Mesenchymal stem cell (in vitro differentiated cells and primary cell): ENCODE results near the gene GOT1.

Experiments
- DNase-seq: peaks from one replicate; pipeline ENCODE4 v3.0.0-alpha.2; 2013
- H2AFZ ChIP-seq: one replicate; pipeline ENCODE4 v1.6.1; 2013; ENCODE audit warnings: low read depth, mild to moderate bottlenecking, control low read depth, inconsistent platforms, low read length, moderate library complexity
- H2AK5ac ChIP-seq: 2 replicates; pipeline ENCODE4 v1.6.1; 2013; ENCODE audit warnings: low read length, moderate library complexity, mild to moderate bottlenecking, inconsistent platforms; ENCODE audit not compliant: severe bottlenecking
- H2BK120ac ChIP-seq: one replicate; pipeline ENCODE4 v1.6.1; 2013; ENCODE audit warnings: low read depth, mild to moderate bottlenecking, inconsistent platforms, low read length, moderate library complexity
- H2BK12ac ChIP-seq, 2 experiments: one replicate each; pipeline ENCODE4 v1.6.1; 2013; ENCODE audit warnings: inconsistent platforms in 2 of 2, low read length in 2 of 2, mild to moderate bottlenecking in 2 of 2, moderate library complexity in 2 of 2, control low read depth in 1 of 2
- H2BK15ac ChIP-seq: one replicate; pipeline ENCODE4 v1.6.1; 2013; ENCODE audit warnings: mild to moderate bottlenecking, low read depth, inconsistent platforms; ENCODE audit not compliant: poor library complexity, severe bottlenecking
- H2BK5ac ChIP-seq: 2 replicates; pipeline ENCODE4 v1.6.1; 2013; ENCODE audit warnings: low read depth, mild to moderate bottlenecking, low read length, control low read depth, inconsistent platforms; ENCODE audit not compliant: poor library complexity, severe bottlenecking
- H3K14ac ChIP-seq, 2 experiments: one replicate each; pipeline ENCODE4 v1.6.1; 2013; ENCODE audit warnings: inconsistent platforms in 2 of 2, low read length in 2 of 2, control low read depth in 1 of 2, mild to moderate bottlenecking in 1 of 2, moderate library complexity in 1 of 2
- H3K18ac ChIP-seq, 2 experiments: one replicate each; pipeline ENCODE4 v1.6.1; 2013; ENCODE audit warnings: inconsistent platforms in 2 of 2, low read length in 2 of 2, control low read depth in 1 of 2, low read depth in 1 of 2, mild to moderate bottlenecking in 1 of 2
- H3K23ac ChIP-seq, 2 experiments: one replicate each; pipeline ENCODE4 v1.6.1; 2013; ENCODE audit warnings: inconsistent platforms in 2 of 2, low read length in 2 of 2, mild to moderate bottlenecking in 2 of 2, moderate library complexity in 2 of 2, control low read depth in 1 of 2
- H3K27ac ChIP-seq: 2 replicates; pipeline ENCODE4 v1.5.1; 2013; ENCODE audit warnings: mild to moderate bottlenecking, moderate library complexity, low read length, control low read depth, inconsistent platforms; ENCODE audit not compliant: poor library complexity, severe bottlenecking
- H3K27me3 ChIP-seq, 2 experiments: 2 replicates each; pipeline versions ENCODE4 v1.6.1 to v1.7.0; 2013; ENCODE audit warnings: low read length in 2 of 2, mild to moderate bottlenecking in 2 of 2, moderate library complexity in 2 of 2, control low read depth in 1 of 2, inconsistent platforms in 1 of 2; ENCODE audit not compliant: control insufficient read depth in 1 of 2, insufficient read depth in 1 of 2
- H3K36me3 ChIP-seq, 2 experiments: 2 replicates each; pipeline versions ENCODE4 v1.6.1 to v1.7.0; 2013; ENCODE audit warnings: low read length in 2 of 2, control low read depth in 1 of 2, inconsistent platforms in 1 of 2, low read depth in 1 of 2, mild to moderate bottlenecking in 1 of 2; ENCODE audit not compliant: insufficient read depth in 2 of 2, control insufficient read depth in 1 of 2
- H3K4ac ChIP-seq, 2 experiments: one replicate each; pipeline ENCODE4 v1.6.1; 2013; ENCODE audit warnings: inconsistent platforms in 2 of 2, low read length in 2 of 2, mild to moderate bottlenecking in 2 of 2, moderate library complexity in 2 of 2, control low read depth in 1 of 2, low read depth in 1 of 2
- H3K4me1 ChIP-seq: 2 replicates; pipeline ENCODE4 v1.6.1; 2013; ENCODE audit warnings: low read depth, low read length, control low read depth; ENCODE audit not compliant: control insufficient read depth, insufficient read depth
- H3K4me2 ChIP-seq: 2 replicates; pipeline ENCODE4 v1.6.1; 2013; ENCODE audit warnings: low read length, mild to moderate bottlenecking, inconsistent platforms; ENCODE audit not compliant: poor library complexity, severe bottlenecking
- H3K4me3 ChIP-seq, 2 experiments: 2 replicates each; pipeline versions ENCODE4 v1.5.1 to v1.7.0; 2013; ENCODE audit warnings: low read length in 2 of 2, mild to moderate bottlenecking in 2 of 2, control low read depth in 1 of 2, low read depth in 1 of 2; ENCODE audit not compliant: insufficient read depth in 1 of 2
- H3K79me1 ChIP-seq: replicated peaks from 2 replicates; pipeline ENCODE4 v1.6.1; 2013; ENCODE audit warnings: mild to moderate bottlenecking, control low read depth, low read length, inconsistent platforms; ENCODE audit not compliant: poor library complexity, severe bottlenecking
- H3K9ac ChIP-seq: 2 replicates; pipeline ENCODE4 v1.7.0; 2013; ENCODE audit warnings: mild to moderate bottlenecking, low read length, moderate library complexity
- H3K9me3 ChIP-seq: 2 replicates; pipeline ENCODE4 v1.7.0; 2013; ENCODE audit warnings: mild to moderate bottlenecking, low read length; ENCODE audit not compliant: control insufficient read depth
- H4K8ac ChIP-seq: one replicate; pipeline ENCODE4 v1.6.1; 2013; ENCODE audit warnings: inconsistent platforms, mild to moderate bottlenecking, low read length, moderate library complexity
- H4K91ac ChIP-seq: one replicate; pipeline ENCODE4 v1.6.1; 2013; ENCODE audit warnings: mild to moderate bottlenecking, low read length, inconsistent platforms
- WGBS: methylation state at CpG from one replicate; pipeline ENCODE4 v1.1.7; 2013; ENCODE audit warnings: mixed read lengths; 5-methylcytosine and 5-hydroxymethylcytosine counted together

Gene GOT1

DNA sequence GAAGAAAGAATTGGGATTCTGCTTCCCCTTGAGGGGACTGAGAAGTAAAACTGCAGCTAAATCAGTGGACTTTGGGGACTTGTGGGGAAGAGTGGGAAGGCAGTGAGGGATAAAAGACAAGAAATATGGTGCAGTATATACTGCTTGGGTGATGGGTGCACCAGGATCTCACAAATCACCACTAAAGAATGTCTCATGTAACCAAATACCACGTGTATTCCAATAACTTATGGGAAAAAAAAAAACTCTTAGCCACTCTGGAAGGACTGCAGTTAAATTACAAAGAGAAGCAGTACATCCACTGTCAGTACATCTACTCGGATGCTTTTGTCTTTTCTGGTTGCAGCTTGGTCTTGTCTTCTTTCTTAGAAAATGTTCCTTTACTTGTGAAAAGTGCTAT, 27.4 kb upstream of the GOT1 start:
- DNase-seq, result peak; percentile 81
- H3K18ac ChIP-seq, result peak overlapping the region; percentile 68 to 89
- H3K27ac ChIP-seq, result no peak overlapping the region
- no peak overlapping the region for H4K91ac ChIP-seq
- no peak overlapping the region for H2AK5ac ChIP-seq
- no peaks in the 10 kb centered on the region for H3K79me1 ChIP-seq
- H3K4me3 ChIP-seq, result no peak overlapping the region
- H2BK120ac ChIP-seq, result no peak overlapping the region
- H3K9ac ChIP-seq, result no peak overlapping the region
- H3K23ac ChIP-seq, result no peak overlapping the region
- H3K27me3 ChIP-seq, result peaks cover 21 to 48% of the 10 kb centered on the region in 2 experiments
- no peak overlapping the region for H2BK15ac ChIP-seq
- WGBS, result 26% methylated on average over 2 of the region's 2 CpGs
- no peaks in the 10 kb centered on the region for H3K36me3 ChIP-seq
- H3K4ac ChIP-seq, result no peak overlapping the region
- no peak overlapping the region for H3K14ac ChIP-seq
- peak overlapping the region in 1 of 2 experiments; percentile 81 for H2BK12ac ChIP-seq
- no peaks in the 10 kb centered on the region for H3K4me1 ChIP-seq
- no peak overlapping the region for H3K4me2 ChIP-seq
- no peak overlapping the region for H4K8ac ChIP-seq
- H2BK5ac ChIP-seq, result no peak overlapping the region
- no peak overlapping the region for H2AFZ ChIP-seq
- no peaks in the 10 kb centered on the region for H3K9me3 ChIP-seq

DNA sequence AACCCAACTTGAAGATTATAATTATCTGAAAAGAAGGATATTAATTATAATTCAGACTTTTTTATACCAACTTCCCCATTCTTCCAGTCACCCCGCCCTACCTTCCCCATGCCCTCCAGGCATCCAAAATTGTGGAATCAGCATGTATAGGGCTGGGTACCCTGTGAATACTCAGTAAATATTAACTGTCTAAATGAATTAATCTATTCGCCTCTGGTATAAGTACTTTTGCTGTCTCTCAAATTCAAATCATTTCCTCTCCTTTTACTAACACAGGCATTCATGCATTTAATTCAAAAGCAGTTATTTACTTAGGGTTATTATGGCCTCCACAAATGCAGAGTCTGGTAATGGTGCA, 26.5 kb upstream of the GOT1 start:
- WGBS, result 100% methylated on average over 1 of the region's 2 CpGs
- Histone ChIP-seq H4K91ac (no peak overlapping the region), H3K9ac (no peak overlapping the region)

DNA sequence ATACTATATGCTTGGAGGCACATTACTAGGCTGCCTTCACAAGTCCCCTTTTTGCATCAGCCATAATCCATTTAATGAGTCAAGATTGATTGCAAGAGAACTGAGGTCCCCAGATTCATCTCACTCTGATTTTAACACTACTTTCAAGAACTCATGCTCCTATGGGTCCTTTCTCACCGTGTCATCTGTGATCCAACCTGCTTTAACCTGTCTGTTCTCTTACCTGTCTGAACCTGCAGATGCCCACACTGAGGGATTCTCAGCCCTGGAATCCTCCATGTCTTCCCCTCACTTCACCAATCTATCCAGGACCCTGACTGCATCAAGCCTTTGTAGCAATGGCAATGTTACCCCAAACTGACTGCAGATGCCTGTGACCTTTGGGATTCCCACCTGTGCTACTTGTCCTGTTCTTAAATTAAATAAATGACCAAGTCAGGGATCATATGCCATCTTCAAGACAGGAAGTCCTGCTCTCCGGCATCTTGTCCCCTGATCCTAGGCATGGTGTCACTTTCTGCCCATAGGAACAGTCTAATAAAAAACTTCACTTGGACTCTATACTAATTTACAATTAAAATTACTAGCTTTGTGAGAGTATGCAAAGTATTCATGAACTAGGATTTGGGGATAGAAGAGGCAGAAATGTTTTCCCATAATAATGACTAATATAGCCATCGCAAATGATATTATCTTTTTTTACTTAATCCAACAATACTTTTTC, 25.9 kb upstream of the GOT1 start:
- no peak overlapping the region for H3K4me2 ChIP-seq
- WGBS, result 97% methylated on average over 2 of the region's 3 CpGs

More for the DNA sequence above, 26.5 kb upstream of the GOT1 start:
- H2AK5ac ChIP-seq, result no peak overlapping the region
- H3K27me3 ChIP-seq, result peaks cover 27 to 56% of the 10 kb centered on the region in 2 experiments
- no peak overlapping the region for H2AFZ ChIP-seq
- H2BK15ac ChIP-seq, result no peak overlapping the region
- no peaks in the 10 kb centered on the region for H3K79me1 ChIP-seq
- no peak overlapping the region for H3K14ac ChIP-seq
- no peak overlapping the region for H3K4me2 ChIP-seq
- H3K4me1 ChIP-seq, result no peaks in the 10 kb centered on the region
- no peak overlapping the region for H4K8ac ChIP-seq
- no peak overlapping the region for H3K23ac ChIP-seq
- no peak overlapping the region for H3K4ac ChIP-seq
- no peaks in the 10 kb centered on the region for H3K9me3 ChIP-seq
- H3K36me3 ChIP-seq, result no peaks in the 10 kb centered on the region
- peak overlapping the region in 1 of 2 experiments; percentile 71 for H2BK12ac ChIP-seq
- DNase-seq, result no peak
- no peak overlapping the region for H3K4me3 ChIP-seq
- H3K27ac ChIP-seq, result no peak overlapping the region
- H2BK120ac ChIP-seq, result no peak overlapping the region
- no peak overlapping the region for H3K18ac ChIP-seq
- H2BK5ac ChIP-seq, result no peak overlapping the region

DNA sequence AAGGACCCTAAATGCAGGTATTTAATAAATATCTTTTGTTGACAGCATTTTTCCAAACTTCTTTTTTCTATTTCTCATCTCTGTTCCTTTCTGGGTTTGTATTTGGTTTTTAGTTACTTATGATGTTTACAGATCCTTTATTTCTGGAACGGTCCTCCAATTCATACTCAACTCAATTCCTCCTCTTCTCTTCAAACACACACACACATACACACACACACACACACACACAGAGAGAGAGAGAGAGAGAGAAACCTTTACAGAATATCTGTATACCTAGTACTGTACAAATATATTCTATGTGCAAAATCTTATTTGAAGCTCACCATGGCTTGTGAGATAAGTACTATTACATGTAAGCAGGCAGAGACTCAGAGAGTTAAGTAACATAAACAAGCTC, 21.6 kb upstream of the GOT1 start:
- Histone ChIP-seq H3K4me1 (no peaks in the 10 kb centered on the region), H2BK15ac (no peak overlapping the region), H2BK120ac (no peak overlapping the region), H3K14ac (no peak overlapping the region), H3K18ac (no peak overlapping the region), H2AK5ac (no peak overlapping the region), H3K36me3 (no peaks in the 10 kb centered on the region), H3K4me3 (no peak overlapping the region), H2AFZ (no peak overlapping the region), H3K27me3 (peaks cover 65 to 88% of the 10 kb centered on the region in 2 experiments), H3K27ac (no peak overlapping the region), H3K9me3 (no peaks in the 10 kb centered on the region), H4K91ac (no peak overlapping the region), H3K4me2 (no peak overlapping the region), H3K4ac (no peak overlapping the region), H3K9ac (no peak overlapping the region), H2BK12ac (no peak overlapping the region), H3K23ac (no peak overlapping the region), H2BK5ac (no peak overlapping the region), H3K79me1 (no peaks in the 10 kb centered on the region), H4K8ac (no peak overlapping the region)
- whole genome bisulfite sequencing, result no CpG with 5 or more reads among the region's 1 CpG
- DNase-seq, result no peak

More for the DNA sequence above, 25.9 kb upstream of the GOT1 start:
- no peak overlapping the region for H3K4me3 ChIP-seq
- H2BK5ac ChIP-seq, result no peak overlapping the region
- no peak overlapping the region for H3K14ac ChIP-seq
- no peaks in the 10 kb centered on the region for H3K79me1 ChIP-seq
- H3K9ac ChIP-seq, result no peak overlapping the region
- DNase-seq, result no peak
- H3K36me3 ChIP-seq, result no peaks in the 10 kb centered on the region
- H3K4me1 ChIP-seq, result no peaks in the 10 kb centered on the region
- H3K27me3 ChIP-seq, result peaks cover 32 to 62% of the 10 kb centered on the region in 2 experiments
- no peak overlapping the region for H2BK120ac ChIP-seq
- no peaks in the 10 kb centered on the region for H3K9me3 ChIP-seq
- H3K27ac ChIP-seq, result no peak overlapping the region
- H2BK12ac ChIP-seq, result peak overlapping the region; percentile 55 to 74
- H2BK15ac ChIP-seq, result no peak overlapping the region
- no peak overlapping the region for H3K23ac ChIP-seq
- H4K91ac ChIP-seq, result no peak overlapping the region
- H3K18ac ChIP-seq, result peak overlapping the region in 1 of 2 experiments; percentile 88
- peak overlapping the region in 1 of 2 experiments; percentile 43 for H3K4ac ChIP-seq
- no peak overlapping the region for H4K8ac ChIP-seq
- H2AK5ac ChIP-seq, result no peak overlapping the region
- no peak overlapping the region for H2AFZ ChIP-seq
